Muscle of back (tissue), 11 donors: Measurements from ENCODE around the gene GPR37L1. TPM values are rescaled to one million over a fixed set of nuclear protein-coding genes. Genes with fewer than 3 reads are reported as not detected.
"Not testable (repeated sequence)": the region's sequence is repeated elsewhere in the genome, so short reads cannot be mapped to it uniquely, and the experiment has no call there.

Source experiments
- DNase-seq, 3 donors: peaks; one replicate each; pipeline versions ENCODE4 v3.0.0 to v3.0.0-alpha.2; 2013
- polyA plus RNA-seq, 10 donors: library from polyadenylated mRNA; unstranded; fragments of 120-200 nt; gene quantifications; one replicate each; pipeline ENCODE4 v1.2.1, GENCODE V29; 2013; ENCODE audit not compliant: insufficient read length in 10 of 10

GPR37L1 gene
- polyA plus RNA-seq, 10 donors, result 0.04 to 0.09 (median 0.07) TPM

DNA sequence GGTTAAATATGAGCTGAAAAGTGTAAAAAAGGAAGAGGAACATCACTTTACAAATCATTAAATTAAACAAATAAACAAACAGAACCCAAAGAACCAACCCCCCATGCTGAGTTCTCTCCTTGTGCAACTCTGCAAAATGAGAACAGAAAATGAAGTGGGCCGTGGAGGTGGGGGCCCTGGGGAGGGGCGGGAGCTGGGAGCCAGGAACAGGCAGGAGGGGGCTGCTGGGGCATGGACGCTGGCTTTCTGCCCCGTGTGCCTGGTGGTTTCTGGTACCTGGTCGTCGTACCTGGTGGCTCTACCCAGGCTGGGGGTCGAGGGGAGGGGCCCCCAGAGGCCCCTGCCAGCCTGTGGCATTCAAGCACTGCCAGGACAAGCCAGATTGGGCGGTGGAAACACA lies 10.8 kb downstream of the GPR37L1 start:
- DNase-seq, result no peak

- DNase-seq, result no peak
Observed at GRCh38 chr1:202133989-202134388, 11.3 kb downstream of the GPR37L1 start.

DNA sequence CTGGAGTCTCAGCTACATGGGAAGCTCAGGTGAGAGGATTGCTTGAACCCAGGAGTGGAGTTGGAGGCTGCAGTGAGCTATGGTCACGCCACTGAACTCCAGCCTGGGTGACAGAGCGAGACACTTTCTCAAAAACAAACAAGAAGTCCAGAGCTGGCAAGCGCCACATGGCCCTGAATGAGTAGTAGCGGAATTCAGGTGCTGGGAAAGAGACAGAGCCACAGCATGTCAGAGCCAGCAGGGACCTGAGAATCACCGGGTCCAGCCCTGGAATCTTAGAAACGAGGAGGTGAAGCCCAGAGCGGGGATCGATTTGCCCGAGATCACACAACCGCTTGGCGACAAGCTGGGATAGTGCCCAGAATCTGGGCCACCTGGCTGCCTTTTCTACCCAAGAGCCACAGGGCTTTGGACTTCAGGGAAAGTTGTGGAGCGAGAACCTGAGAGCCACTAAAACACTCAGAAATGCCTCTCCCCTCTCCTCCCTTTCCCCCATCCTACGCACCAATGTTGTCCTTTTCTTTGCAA lies 12.0 kb downstream of the GPR37L1 start:
- DNase-seq, result no peak

- DNase-seq, result peak; percentile 44 to 76 (median 61)
Observed at GRCh38 chr1:202135221-202135721, 12.6 kb downstream of the GPR37L1 start.

DNA sequence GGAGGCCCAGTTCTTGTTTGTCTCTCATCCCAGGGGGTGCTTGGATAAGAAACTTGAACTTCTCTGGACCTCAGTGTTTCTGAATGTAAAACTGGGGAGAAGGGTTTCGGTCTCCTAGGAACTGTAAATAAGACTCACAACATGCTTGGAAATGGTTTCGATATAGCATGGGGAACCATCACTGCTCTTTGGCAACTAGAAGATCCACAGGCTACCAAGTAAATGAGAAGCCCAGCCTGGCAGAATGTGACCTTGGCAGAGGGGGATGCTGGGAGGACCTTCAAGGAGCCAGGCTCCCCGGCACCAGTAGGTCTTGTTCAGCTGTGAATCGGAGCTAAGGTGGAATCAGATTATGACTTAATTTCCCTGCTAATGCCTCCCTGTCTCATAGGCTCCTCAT lies 18.1 kb downstream of the GPR37L1 start:
- no peak for DNase-seq

GRCh38 chr1:202141468-202141867 lies 18.8 kb downstream of the GPR37L1 start:
- DNase-seq, result not testable (repeated sequence)

GRCh38 chr1:202143011-202143767 lies 20.5 kb downstream of the GPR37L1 start:
- no peak for DNase-seq

DNA sequence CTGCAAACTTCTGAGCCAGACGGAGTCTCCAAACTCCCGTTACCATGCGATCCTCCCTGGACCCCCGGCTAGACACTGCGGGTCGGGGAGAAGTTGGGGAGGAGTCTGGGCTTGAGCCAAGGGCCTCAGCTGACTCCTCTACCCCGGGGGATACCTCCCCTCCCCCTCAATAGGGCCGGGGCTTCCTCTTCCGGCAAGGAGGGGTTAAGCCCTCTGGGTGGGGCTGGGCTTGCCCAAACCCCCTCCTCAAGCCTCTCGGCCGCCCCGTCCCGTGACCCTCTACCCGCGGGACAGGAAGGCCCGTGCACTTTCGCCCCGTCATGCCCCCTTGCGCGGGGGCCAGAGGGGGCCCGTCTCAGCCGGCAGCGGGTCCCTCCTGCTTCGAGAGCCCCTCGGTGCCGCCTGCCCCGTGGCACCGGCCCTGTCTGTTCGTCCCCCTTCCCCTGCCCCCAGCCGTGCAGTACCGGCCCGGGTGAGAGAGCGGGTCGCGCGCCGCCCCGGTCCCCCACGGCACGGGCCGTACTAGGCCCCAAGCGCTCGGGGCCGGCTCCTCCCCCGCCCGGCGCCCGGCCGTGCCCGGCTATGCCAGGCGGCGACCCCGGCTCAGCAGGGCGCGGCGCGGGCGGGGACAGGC lies 21.2 kb downstream of the GPR37L1 start:
- peak in 2 of 3 donors; percentile 58 to 72 for DNase-seq

DNA sequence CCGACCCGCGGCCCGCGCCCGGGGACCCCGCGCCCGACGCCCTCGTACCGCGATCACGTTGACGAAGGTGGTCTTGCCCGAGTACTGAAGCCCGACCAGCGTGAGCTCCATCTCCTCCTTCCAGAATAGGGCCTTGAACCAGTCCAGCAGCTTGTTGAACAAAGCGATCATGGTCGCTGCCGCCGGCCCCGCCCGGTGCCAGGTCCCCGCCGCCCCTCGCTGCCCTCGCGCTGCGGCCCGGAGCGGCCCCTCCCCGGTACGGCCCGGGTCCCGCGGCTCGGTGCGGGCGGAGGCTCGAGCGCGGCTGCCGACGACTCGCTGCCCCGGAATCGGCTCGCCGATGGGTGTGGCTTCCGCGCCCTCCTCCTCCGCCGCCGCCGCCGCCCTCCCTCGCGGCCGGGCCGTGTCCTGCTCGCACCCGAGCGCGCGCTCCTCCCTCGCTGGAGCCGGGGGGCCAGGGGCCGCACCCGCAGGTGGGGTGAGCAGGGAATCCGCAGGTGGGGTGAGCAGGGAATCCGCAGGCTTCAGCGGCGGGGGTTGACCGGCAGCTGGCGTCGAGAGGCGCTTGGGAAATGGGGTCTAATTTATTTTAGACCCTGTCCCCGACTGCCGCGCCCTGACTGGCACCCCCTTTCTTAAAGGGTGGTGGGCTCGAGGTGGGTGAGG lies 21.8 kb downstream of the GPR37L1 start, which contains the start of gene ARL8A:
Gene ARL8A (minus strand): TSS at position 336 of the 666 bp plus-strand sequence. CDS start 165 bp downstream, at position 171.
- DNase-seq, result peak; percentile 43 to 86 (median 63)

GRCh38 chr1:202145068-202145743 lies 22.5 kb downstream of the GPR37L1 start:
- no peak for DNase-seq

- not testable (repeated sequence) for DNase-seq
Observed at GRCh38 chr1:202145744-202146140, 23.0 kb downstream of the GPR37L1 start.

DNA sequence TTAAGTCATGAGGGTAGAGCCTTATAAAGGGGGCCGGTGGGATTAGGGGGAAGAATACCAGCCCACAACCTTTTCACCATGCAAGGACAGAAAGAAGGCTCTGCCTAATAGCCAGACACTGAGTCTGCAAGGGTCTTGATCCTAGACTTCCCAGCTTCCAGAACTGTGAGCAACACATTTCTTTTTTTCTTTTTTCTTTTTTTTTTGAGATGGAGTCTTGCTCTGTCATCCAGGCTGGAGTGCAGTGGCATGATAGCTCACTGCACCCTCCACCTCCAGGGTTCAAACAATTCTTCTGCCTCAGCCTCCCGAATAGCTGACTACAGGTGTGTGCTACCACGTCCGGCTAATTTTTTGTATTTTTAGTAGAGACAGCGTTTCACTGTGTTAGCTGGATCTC lies 23.6 kb downstream of the GPR37L1 start:
- no peak for DNase-seq

- DNase-seq, result no peak
Observed at GRCh38 chr1:202146993-202147392, 24.3 kb downstream of the GPR37L1 start.

DNA sequence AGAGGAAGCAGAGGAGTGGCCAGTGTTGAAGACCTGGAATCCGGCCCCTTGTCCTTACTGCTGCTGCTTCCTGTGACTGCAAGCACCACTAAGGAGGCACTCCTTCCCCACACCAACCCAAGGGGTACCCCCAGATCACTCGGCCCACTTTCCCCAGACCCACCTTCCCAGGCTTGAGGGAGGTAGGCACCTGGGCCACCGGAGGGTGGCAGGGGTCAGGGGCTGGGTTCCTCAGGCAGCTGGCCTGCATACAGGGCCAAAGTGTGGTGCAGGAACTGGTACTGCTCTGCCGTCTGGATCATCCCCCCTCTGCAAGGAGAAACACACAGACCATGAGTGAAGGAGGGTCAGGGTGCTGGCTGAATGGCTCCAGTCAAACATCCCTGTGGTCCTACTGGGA lies 25.7 kb downstream of the GPR37L1 start:
- no peak for DNase-seq

DNA sequence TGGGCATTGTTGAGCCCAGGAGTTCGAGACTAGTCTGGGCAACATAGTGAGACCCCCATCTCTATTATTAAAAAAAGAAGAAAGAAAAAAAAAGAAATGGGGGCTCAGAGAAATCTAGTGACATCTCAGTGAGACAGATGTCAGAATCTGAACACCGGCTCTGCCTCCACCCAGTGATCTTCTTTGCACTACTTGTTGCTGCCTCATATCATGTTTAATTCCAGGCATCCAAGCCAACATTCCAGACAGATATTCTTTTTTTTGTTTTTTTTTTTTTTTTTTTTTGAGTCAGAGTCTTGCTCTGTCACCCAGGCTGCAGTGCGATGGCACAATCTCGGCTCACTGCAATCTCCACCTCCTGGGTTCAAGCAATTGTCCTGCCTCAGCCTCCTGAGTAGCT lies 26.8 kb downstream of the GPR37L1 start:
- DNase-seq, result no peak

DNA sequence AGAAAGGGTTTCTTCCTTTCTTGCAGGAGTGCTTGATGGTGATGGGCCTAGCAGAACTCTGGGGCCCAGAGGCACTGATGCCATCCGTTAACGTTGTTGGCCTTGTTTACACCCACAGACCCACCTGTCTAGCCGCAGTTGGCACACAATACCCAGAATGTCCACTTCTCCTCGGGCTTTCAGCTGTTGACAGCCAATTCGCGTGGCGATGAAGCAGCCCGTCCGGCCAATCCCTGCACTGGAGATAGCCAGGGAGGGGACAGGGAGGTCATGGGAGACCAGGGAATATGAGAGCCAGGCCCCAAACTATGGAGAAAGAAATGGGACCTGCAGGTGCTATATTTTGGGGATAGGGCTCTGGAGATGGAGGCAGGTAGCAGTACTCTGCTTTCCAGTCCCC lies 27.5 kb downstream of the GPR37L1 start:
- no peak for DNase-seq

DNA sequence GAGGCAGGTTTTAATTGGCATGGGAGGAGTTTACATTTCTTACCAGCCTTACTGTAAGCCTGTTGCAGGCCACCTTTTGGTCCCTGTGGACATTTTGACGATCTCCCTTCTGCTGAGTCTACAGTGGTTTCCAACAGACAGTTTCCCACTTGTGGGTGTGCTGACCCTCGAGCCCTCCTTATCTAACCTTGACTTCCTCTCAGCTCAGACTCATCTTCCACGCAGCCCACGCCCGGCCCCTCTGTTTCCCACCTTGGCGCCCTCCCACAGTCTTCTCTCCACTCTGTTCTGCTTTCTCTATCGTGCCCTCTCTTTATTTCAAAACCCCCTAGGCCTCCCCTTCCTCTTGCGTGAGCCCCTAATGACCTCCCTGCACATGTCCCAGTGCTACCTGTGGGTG lies 27.9 kb downstream of the GPR37L1 start:
- DNase-seq, result no peak

- DNase-seq, result no peak
Observed at GRCh38 chr1:202151045-202151444, 28.3 kb downstream of the GPR37L1 start.

DNA sequence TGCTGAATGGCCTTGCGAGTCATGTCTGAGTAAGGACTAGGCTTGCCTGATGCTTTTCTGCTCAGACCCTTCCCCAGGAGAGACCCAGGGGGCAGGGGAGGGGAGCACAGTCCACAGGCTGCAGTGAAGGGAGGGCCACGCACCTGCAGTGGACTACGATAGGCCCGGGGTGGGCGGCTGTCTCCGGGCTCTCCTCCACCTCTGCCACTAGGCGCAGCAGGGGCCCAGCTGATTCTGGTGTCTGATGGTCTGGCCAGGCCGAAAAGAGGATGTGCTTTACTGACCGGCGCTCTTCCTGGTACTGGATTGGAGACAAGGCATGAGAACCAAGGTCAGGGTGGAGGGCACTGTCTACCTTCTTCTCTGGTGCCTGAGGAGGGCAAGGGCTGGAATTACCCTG lies 29.7 kb downstream of the GPR37L1 start:
- no peak for DNase-seq

GRCh38 chr1:202153284-202153683 lies 30.6 kb downstream of the GPR37L1 start:
- DNase-seq, result no peak

DNA sequence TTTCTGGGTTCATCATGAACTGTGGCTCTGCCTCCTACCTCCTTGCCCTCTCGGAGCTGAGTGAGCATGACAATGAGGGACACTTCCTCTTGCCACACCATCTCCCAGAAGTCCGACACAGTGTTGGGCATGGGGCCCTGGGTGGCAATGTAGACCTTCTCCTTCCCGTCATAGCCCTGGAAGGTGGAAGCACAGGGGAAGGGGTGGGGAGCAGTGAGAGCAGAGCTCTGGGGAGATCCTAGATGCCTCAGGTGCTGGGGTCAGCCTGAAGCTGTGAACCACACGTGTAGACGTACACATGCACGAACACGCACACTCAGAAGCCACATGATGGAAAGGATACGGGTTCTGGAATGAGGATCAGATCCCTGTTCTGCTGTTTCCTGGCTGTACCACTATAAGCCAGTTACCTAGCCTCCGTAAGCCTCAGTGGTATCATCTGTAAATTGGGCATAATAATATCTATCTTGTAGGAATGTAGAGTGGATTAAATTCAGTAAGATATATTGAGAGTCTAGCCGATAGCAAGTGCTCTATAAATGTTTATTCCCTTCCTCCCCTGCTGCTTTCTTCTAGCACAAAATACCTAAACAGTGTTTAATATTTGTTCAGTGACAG lies 31.5 kb downstream of the GPR37L1 start:
- DNase-seq, result no peak
